CD4-positive, alpha-beta T cell (primary cell): ENCODE measurements around the gene HAUS8. TPM values are rescaled to one million over a fixed set of nuclear protein-coding genes. Genes with fewer than 3 reads are reported as not detected.

Source experiments
- ATAC-seq: fragments of 200-7000 bp; cut with Tn5 transposase; one replicate; pipeline ENCODE4 v1.10.0; 2022; ENCODE audit warnings: mild to moderate bottlenecking; ENCODE audit not compliant: poor library complexity
- CTCF ChIA-PET: fragments of 350-600 bp; sonication (Branson Sonifier 250); formaldehyde crosslinking; loops from one replicate; lab custom pipeline; 2021; ENCODE audit warnings: antibody characterized with exemption, inconsistent platforms; lab: Charles Lee
- POLR2A ChIA-PET: fragments of 350-600 bp; sonication (Branson Sonifier 250); formaldehyde crosslinking; loops from one replicate; lab custom pipeline; 2021; ENCODE audit warnings: antibody characterized with exemption, inconsistent platforms; lab: Charles Lee
- DNase-seq, 14 experiments: peaks; one replicate each; pipeline ENCODE4 v3.0.0-alpha.2; 2013 to 2020; ENCODE audit warnings: mixed read lengths in 2 of 14
- H3K27ac ChIP-seq, 2 donors: one replicate each; pipeline versions ENCODE4 v1.5.1 to v1.7.0; 2013; ENCODE audit warnings: low read length in 2 of 2, low read depth in 1 of 2, mild to moderate bottlenecking in 1 of 2
- H3K27me3 ChIP-seq, 2 experiments: 1 replicate in 1 of 2; 2 replicates in 1 of 2; pipeline versions ENCODE4 v1.6.1 to v1.7.0; 2013; ENCODE audit warnings: low read length in 2 of 2, control low read depth in 1 of 2, mild to moderate bottlenecking in 1 of 2, moderate library complexity in 1 of 2; ENCODE audit not compliant: insufficient read depth in 2 of 2, control insufficient read depth in 1 of 2
- H3K36me3 ChIP-seq: one replicate; pipeline ENCODE4 v1.6.1; 2013; ENCODE audit warnings: low read length, control low read depth; ENCODE audit not compliant: insufficient read depth
- H3K4me1 ChIP-seq: one replicate; pipeline ENCODE4 v1.6.1; 2013; ENCODE audit warnings: low read length, control low read depth; ENCODE audit not compliant: insufficient read depth
- H3K4me3 ChIP-seq: one replicate; pipeline ENCODE4 v1.5.1; 2013; ENCODE audit warnings: mild to moderate bottlenecking, low read length, moderate library complexity
- H3K9me3 ChIP-seq, 2 experiments: 1 replicate in 1 of 2; 2 replicates in 1 of 2; pipeline versions ENCODE4 v1.6.1 to v1.7.0; 2013; ENCODE audit warnings: low read length in 2 of 2, mild to moderate bottlenecking in 2 of 2, control low read depth in 1 of 2, moderate library complexity in 1 of 2; ENCODE audit not compliant: control insufficient read depth in 1 of 2, insufficient read depth in 1 of 2
- H3K27ac Mint-ChIP-seq: one replicate; pipeline ENCODE4 v1.8.0; 2020; ENCODE audit warnings: mixed read lengths
- H3K27me3 Mint-ChIP-seq: one replicate; pipeline ENCODE4 v1.8.0; 2021; ENCODE audit warnings: mixed read lengths
- H3K36me3 Mint-ChIP-seq: one replicate; pipeline ENCODE4 v1.8.0; 2021; ENCODE audit warnings: low read depth, mixed read lengths
- H3K4me1 Mint-ChIP-seq: one replicate; pipeline ENCODE4 v1.8.0; 2021; ENCODE audit warnings: low read depth, mixed read lengths
- H3K4me3 Mint-ChIP-seq: one replicate; pipeline ENCODE4 v1.8.0; 2020; ENCODE audit warnings: mild to moderate bottlenecking, mixed read lengths
- H3K9me3 Mint-ChIP-seq: one replicate; pipeline ENCODE4 v1.8.0; 2020; ENCODE audit warnings: mixed read lengths
- CTCF ChIP-seq: fragments of 200-600 bp; IDR thresholded peaks from one replicate; pipeline ENCODE4 v1.8.0; 2022; ENCODE audit warnings: antibody characterized with exemption, mild to moderate bottlenecking
- intact Hi-C, 2 experiments: fragments of 100-400 bp; cut with DNase I in 1 of 2; cut with micrococcal nuclease in 1 of 2; formaldehyde crosslinking; loops; one replicate each; pipeline versions ENCODE4 v1.15.1 to v1.9.0; 2023 to 2025; cut with DNase I, micrococcal nuclease
- total RNA-seq, 174 experiments: library from RNA in 2 of 174; stranded (reverse) in 2 of 174; gene quantifications; one replicate each; pipeline ENCODE4 v1.2.3 and lab custom pipeline; 2021 to 2026

The HAUS8 gene
- total RNA-seq, 2 experiments from 2014 or later: 20.6 to 20.7 TPM

GRCh38 chr19:17088552-17088951 lies 13.3 kb upstream of the HAUS8 start:
- H3K4me3 Mint-ChIP-seq: no peak overlapping the region
- ATAC-seq (no peak), DNase-seq (no peak)
- no peak for TF ChIP-seq CTCF
- H3K36me3 ChIP-seq: peaks cover 30% of the 10 kb centered on the region
- H3K27me3 Mint-ChIP-seq: no peaks in the 10 kb centered on the region
- no peaks in the 10 kb centered on the region for H3K9me3 ChIP-seq
- H3K4me3 ChIP-seq: no peak overlapping the region
- ChIA-PET POLR2A (no interaction called here), CTCF (no interaction called here)
- no peaks in the 10 kb centered on the region for H3K9me3 Mint-ChIP-seq
- no peak overlapping the region for H3K27ac Mint-ChIP-seq
- intact Hi-C loops: no loop called here
- peaks cover 36% of the 10 kb centered on the region for H3K36me3 Mint-ChIP-seq
- no peaks in the 10 kb centered on the region for H3K27me3 ChIP-seq
- peaks cover 53% of the 10 kb centered on the region for H3K4me1 Mint-ChIP-seq
- no peak overlapping the region for H3K27ac ChIP-seq
- H3K4me1 ChIP-seq: peaks cover 44% of the 10 kb centered on the region

GRCh38 chr19:17086834-17087233 lies 11.6 kb upstream of the HAUS8 start:
- no peak overlapping the region for H3K27ac ChIP-seq
- H3K4me1 ChIP-seq: peaks cover 49% of the 10 kb centered on the region
- no peak for ATAC-seq
- Mint-ChIP-seq H3K9me3 (no peaks in the 10 kb centered on the region), H3K27ac (peak overlapping the region; percentile 47), H3K4me1 (peaks cover 57% of the 10 kb centered on the region), H3K27me3 (no peaks in the 10 kb centered on the region), H3K36me3 (peaks cover 42% of the 10 kb centered on the region), H3K4me3 (no peak overlapping the region)
- no peaks in the 10 kb centered on the region for H3K27me3 ChIP-seq
- ChIA-PET POLR2A (no interaction called here), CTCF (no interaction called here)
- intact Hi-C loops: no loop called here
- no peak for DNase-seq
- no peak overlapping the region for H3K4me3 ChIP-seq
- H3K36me3 ChIP-seq: peaks cover 38% of the 10 kb centered on the region
- TF ChIP-seq CTCF: no peak
- no peaks in the 10 kb centered on the region for H3K9me3 ChIP-seq

GRCh38 chr19:17086120-17086519 lies 10.9 kb upstream of the HAUS8 start:
- Histone ChIP-seq H3K4me1 (peaks cover 44% of the 10 kb centered on the region), H3K4me3 (no peak overlapping the region)
- CTCF ChIA-PET: no interaction called here

More at GRCh38 chr19:17086120-17086519, 10.9 kb upstream of the HAUS8 start:
- Histone ChIP-seq H3K9me3 (no peaks in the 10 kb centered on the region), H3K27me3 (no peaks in the 10 kb centered on the region), H3K27ac (no peak overlapping the region), H3K36me3 (peaks cover 38% of the 10 kb centered on the region)
- H3K27ac Mint-ChIP-seq: no peak overlapping the region
- no peak for TF ChIP-seq CTCF
- peaks cover 44% of the 10 kb centered on the region for H3K36me3 Mint-ChIP-seq
- H3K4me3 Mint-ChIP-seq: no peak overlapping the region
- DNase-seq: no peak
- intact Hi-C loops: no loop called here
- no peak for ATAC-seq
- H3K9me3 Mint-ChIP-seq: no peaks in the 10 kb centered on the region
- POLR2A ChIA-PET: interaction anchor here (1.1 kb wide), 1 partner anchor 40 kb away, joined by 3 read pairs; no protein-coding TSS in a partner anchor
- H3K27me3 Mint-ChIP-seq: no peaks in the 10 kb centered on the region
- H3K4me1 Mint-ChIP-seq: peaks cover 51% of the 10 kb centered on the region
